Breast epithelium (tissue), 3 donors: ENCODE data around the gene HIP1.

Source experiments
- POLR2A ChIP-seq: fragments of 450-650 bp; IDR thresholded peaks from one replicate; pipeline ENCODE4 v1.6.1; 2016; ENCODE audit warnings: antibody characterized with exemption, mild to moderate bottlenecking, moderate library complexity
- POLR2AphosphoS5 ChIP-seq, 3 donors: sonication (generic); formaldehyde crosslinking; IDR thresholded peaks; one replicate each; pipeline ENCODE4 v1.6.1; 2017; ENCODE audit warnings: antibody characterized with exemption in 3 of 3
- TF ChIP-seq, protein P1 (sequence below), 3 donors: fragments of 450-650 bp; IDR thresholded peaks; one replicate each; pipeline ENCODE4 v1.5.1; 2016 to 2017; ENCODE audit warnings: antibody characterized with exemption in 3 of 3, mild to moderate bottlenecking in 3 of 3, moderate library complexity in 3 of 3

DNA sequence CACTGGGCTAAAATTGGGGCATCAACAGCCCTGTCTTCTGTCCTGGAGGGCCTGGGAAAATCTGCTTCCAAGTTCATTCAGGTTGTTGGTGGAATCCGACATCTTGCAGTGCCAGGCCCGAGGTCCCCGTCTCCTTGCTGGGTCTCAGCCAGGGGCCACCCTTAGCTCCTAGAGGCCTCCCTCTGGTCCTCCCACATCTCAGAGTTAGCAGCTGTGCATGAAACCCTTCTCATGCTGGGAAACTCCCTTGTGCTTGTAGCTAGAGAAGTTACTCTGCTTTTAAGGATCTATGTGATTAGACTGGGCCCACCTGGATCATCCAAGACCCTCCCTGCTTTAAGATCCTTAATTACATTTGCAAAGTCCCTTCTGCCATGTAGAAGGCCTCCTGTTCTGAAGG is 15.3 kb downstream of the HIP1 start:
- TF ChIP-seq, protein P1, sequence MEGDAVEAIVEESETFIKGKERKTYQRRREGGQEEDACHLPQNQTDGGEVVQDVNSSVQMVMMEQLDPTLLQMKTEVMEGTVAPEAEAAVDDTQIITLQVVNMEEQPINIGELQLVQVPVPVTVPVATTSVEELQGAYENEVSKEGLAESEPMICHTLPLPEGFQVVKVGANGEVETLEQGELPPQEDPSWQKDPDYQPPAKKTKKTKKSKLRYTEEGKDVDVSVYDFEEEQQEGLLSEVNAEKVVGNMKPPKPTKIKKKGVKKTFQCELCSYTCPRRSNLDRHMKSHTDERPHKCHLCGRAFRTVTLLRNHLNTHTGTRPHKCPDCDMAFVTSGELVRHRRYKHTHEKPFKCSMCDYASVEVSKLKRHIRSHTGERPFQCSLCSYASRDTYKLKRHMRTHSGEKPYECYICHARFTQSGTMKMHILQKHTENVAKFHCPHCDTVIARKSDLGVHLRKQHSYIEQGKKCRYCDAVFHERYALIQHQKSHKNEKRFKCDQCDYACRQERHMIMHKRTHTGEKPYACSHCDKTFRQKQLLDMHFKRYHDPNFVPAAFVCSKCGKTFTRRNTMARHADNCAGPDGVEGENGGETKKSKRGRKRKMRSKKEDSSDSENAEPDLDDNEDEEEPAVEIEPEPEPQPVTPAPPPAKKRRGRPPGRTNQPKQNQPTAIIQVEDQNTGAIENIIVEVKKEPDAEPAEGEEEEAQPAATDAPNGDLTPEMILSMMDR (IDR thresholded peaks at IDR 0.05), result no peak
- TF ChIP-seq POLR2A (no peak), POLR2AphosphoS5 (IDR thresholded peaks at IDR 0.05) (no peak)
